Astrocyte (in vitro differentiated cells and primary cell): ENCODE measurements around the gene DMBX1. TPM values are rescaled to one million over a fixed set of nuclear protein-coding genes. Genes with fewer than 3 reads are reported as not detected.

Experiments used
- DNase-seq: peaks from one replicate; pipeline ENCODE4 v3.0.0-alpha.2; 2010; ENCODE audit warnings: low read depth
- FAIRE-seq: peaks from 2 replicates; lab custom pipeline; 2011; peaks lifted over from hg19 to GRCh38; lab: Jason Lieb, UNC
- H2AFZ ChIP-seq: 2 replicates; pipeline ENCODE4 v1.6.0; 2012; ENCODE audit warnings: low read depth, low read length, inconsistent platforms
- H3K27ac ChIP-seq: 2 replicates; pipeline ENCODE4 v1.5.1; 2011; ENCODE audit warnings: low read depth, low read length, inconsistent platforms
- H3K27me3 ChIP-seq: 2 replicates; pipeline ENCODE4 v1.6.0; 2011; ENCODE audit warnings: low read length, inconsistent platforms; ENCODE audit not compliant: insufficient read depth
- H3K36me3 ChIP-seq: 2 replicates; pipeline ENCODE4 v1.5.1; 2011; ENCODE audit warnings: low read length, inconsistent platforms; ENCODE audit not compliant: insufficient read depth
- H3K4me1 ChIP-seq: 2 replicates; pipeline ENCODE4 v1.5.1; 2011; ENCODE audit warnings: low read length, inconsistent platforms; ENCODE audit not compliant: insufficient read depth
- H3K4me2 ChIP-seq: 2 replicates; pipeline ENCODE4 v1.6.0; 2012; ENCODE audit warnings: low read length, inconsistent platforms
- H3K4me3 ChIP-seq: 2 replicates; pipeline ENCODE4 v1.5.1; 2011; ENCODE audit warnings: low read depth, mild to moderate bottlenecking, low read length, inconsistent platforms; ENCODE audit not compliant: insufficient read depth
- H3K79me2 ChIP-seq: 2 replicates; pipeline ENCODE4 v1.6.0; 2012; ENCODE audit warnings: mild to moderate bottlenecking, low read length, inconsistent platforms; ENCODE audit not compliant: insufficient read depth
- H3K9ac ChIP-seq: 2 replicates; pipeline ENCODE4 v1.6.0; 2012; ENCODE audit warnings: mild to moderate bottlenecking, low read length, inconsistent platforms
- H3K9me3 ChIP-seq: 2 replicates; pipeline ENCODE4 v1.5.1; 2012; ENCODE audit warnings: low read depth, mild to moderate bottlenecking, low read length, inconsistent platforms; ENCODE audit not compliant: insufficient read depth
- H4K20me1 ChIP-seq: 2 replicates; pipeline ENCODE4 v1.6.0; 2012; ENCODE audit warnings: low read length, inconsistent platforms; ENCODE audit not compliant: insufficient read depth
- H3K27ac Mint-ChIP-seq: one replicate; pipeline ENCODE4 v1.8.0; 2021; ENCODE audit warnings: mild to moderate bottlenecking, mixed read lengths; ENCODE audit not compliant: unreplicated experiment
- H3K27me3 Mint-ChIP-seq: one replicate; pipeline ENCODE4 v1.8.0; 2021; ENCODE audit warnings: low read depth, mixed read lengths; ENCODE audit not compliant: unreplicated experiment
- H3K36me3 Mint-ChIP-seq: one replicate; pipeline ENCODE4 v1.8.0; 2021; ENCODE audit warnings: low read depth, mixed read lengths; ENCODE audit not compliant: unreplicated experiment
- H3K4me1 Mint-ChIP-seq: one replicate; pipeline ENCODE4 v1.8.0; 2021; ENCODE audit warnings: low read depth, mixed read lengths; ENCODE audit not compliant: unreplicated experiment
- H3K4me3 Mint-ChIP-seq: one replicate; pipeline ENCODE4 v1.8.0; 2021; ENCODE audit warnings: mild to moderate bottlenecking, moderate library complexity, mixed read lengths; ENCODE audit not compliant: unreplicated experiment
- H3K9me3 Mint-ChIP-seq: one replicate; pipeline ENCODE4 v1.8.0; 2021; ENCODE audit warnings: mild to moderate bottlenecking, mixed read lengths; ENCODE audit not compliant: unreplicated experiment
- EZH2 ChIP-seq: IDR thresholded peaks from 2 replicates; pipeline ENCODE4 v1.6.1; 2012; ENCODE audit warnings: mild to moderate bottlenecking, low read length, inconsistent platforms; ENCODE audit not compliant: insufficient read depth
- total RNA-seq: library from RNA; stranded (reverse); gene quantifications from 2 replicates; pipeline ENCODE4 v1.2.1, GENCODE V29; 2021
- TF ChIP-seq, protein P1 (sequence below): IDR thresholded peaks from 2 replicates; pipeline ENCODE4 v1.5.1; 2011; ENCODE audit warnings: low read depth, mild to moderate bottlenecking, inconsistent platforms, low read length, moderate library complexity; ENCODE audit not compliant: insufficient read depth

Gene DMBX1
- total RNA-seq, 1 donor from 2014 or later, result 0.07 TPM

DNA sequence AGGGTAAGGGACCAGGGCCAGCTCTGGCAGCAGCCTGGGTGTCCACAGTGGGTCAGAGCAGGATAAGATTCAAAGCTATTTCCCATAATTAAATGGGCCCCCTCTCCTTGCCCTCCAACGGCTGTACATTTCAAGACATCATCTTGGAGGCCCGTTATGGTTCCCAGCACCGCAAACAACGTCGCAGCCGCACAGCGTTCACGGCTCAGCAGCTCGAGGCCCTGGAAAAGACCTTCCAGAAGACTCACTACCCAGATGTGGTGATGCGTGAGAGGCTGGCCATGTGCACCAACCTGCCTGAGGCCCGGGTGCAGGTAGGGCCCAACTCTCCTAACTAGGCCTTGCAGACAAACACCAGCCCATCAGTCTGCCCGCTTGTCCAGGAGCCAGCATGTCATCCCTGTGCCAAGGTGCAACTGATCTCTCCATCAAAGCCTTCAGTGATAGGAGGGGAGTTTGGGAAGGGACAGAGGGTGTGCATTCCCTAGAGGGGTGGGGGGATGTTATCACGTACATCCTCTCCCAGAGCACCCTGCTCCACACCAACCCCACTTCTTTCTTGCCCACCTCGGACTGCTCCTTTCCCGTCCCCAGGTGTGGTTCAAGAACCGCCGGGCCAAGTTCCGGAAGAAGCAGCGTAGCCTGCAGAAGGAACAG, 20.8 kb downstream of the DMBX1 start:
- H3K27me3 ChIP-seq, result peaks cover 16% of the 10 kb centered on the region
- no peaks in the 10 kb centered on the region for H3K9me3 Mint-ChIP-seq
- H3K36me3 Mint-ChIP-seq, result no peaks in the 10 kb centered on the region
- no peak overlapping the region for H3K9ac ChIP-seq
- no peaks in the 10 kb centered on the region for H4K20me1 ChIP-seq
- no peak overlapping the region for H3K4me3 ChIP-seq
- TF ChIP-seq, protein P1, sequence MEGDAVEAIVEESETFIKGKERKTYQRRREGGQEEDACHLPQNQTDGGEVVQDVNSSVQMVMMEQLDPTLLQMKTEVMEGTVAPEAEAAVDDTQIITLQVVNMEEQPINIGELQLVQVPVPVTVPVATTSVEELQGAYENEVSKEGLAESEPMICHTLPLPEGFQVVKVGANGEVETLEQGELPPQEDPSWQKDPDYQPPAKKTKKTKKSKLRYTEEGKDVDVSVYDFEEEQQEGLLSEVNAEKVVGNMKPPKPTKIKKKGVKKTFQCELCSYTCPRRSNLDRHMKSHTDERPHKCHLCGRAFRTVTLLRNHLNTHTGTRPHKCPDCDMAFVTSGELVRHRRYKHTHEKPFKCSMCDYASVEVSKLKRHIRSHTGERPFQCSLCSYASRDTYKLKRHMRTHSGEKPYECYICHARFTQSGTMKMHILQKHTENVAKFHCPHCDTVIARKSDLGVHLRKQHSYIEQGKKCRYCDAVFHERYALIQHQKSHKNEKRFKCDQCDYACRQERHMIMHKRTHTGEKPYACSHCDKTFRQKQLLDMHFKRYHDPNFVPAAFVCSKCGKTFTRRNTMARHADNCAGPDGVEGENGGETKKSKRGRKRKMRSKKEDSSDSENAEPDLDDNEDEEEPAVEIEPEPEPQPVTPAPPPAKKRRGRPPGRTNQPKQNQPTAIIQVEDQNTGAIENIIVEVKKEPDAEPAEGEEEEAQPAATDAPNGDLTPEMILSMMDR, result no peak
- TF ChIP-seq EZH2, result no peak
- no peaks in the 10 kb centered on the region for H3K79me2 ChIP-seq
- H3K9me3 ChIP-seq, result no peaks in the 10 kb centered on the region
- H3K4me3 Mint-ChIP-seq, result no peak overlapping the region
- H3K4me2 ChIP-seq, result no peak overlapping the region
- FAIRE-seq, result no peak
- H2AFZ ChIP-seq, result no peak overlapping the region
- H3K27ac ChIP-seq, result no peak overlapping the region
- no peaks in the 10 kb centered on the region for H3K4me1 ChIP-seq
- no peak for DNase-seq
- H3K4me1 Mint-ChIP-seq, result peaks cover 12% of the 10 kb centered on the region
- no peaks in the 10 kb centered on the region for H3K36me3 ChIP-seq
- H3K27me3 Mint-ChIP-seq, result peaks cover 22% of the 10 kb centered on the region
- H3K27ac Mint-ChIP-seq, result no peak overlapping the region

- peaks cover 25% of the 10 kb centered on the region for H3K27me3 Mint-ChIP-seq
- FAIRE-seq, result no peak
These were observed 21.3 kb downstream of the DMBX1 start for GRCh38 chr1:46510998-46511365.

More at GRCh38 chr1:46510998-46511365, 21.3 kb downstream of the DMBX1 start:
- H3K27ac Mint-ChIP-seq, result no peak overlapping the region
- H3K36me3 Mint-ChIP-seq, result no peaks in the 10 kb centered on the region
- Histone ChIP-seq H3K4me2 (no peak overlapping the region), H3K79me2 (no peaks in the 10 kb centered on the region), H3K27ac (no peak overlapping the region), H3K27me3 (peaks cover 16% of the 10 kb centered on the region), H3K4me1 (no peaks in the 10 kb centered on the region), H3K4me3 (no peak overlapping the region), H3K9me3 (no peaks in the 10 kb centered on the region), H3K36me3 (no peaks in the 10 kb centered on the region), H4K20me1 (no peaks in the 10 kb centered on the region), H2AFZ (no peak overlapping the region), H3K9ac (no peak overlapping the region)
- no peak for DNase-seq
- TF ChIP-seq, protein P1, result no peak
- TF ChIP-seq EZH2, result no peak
- H3K9me3 Mint-ChIP-seq, result no peaks in the 10 kb centered on the region
- H3K4me3 Mint-ChIP-seq, result no peak overlapping the region
- peaks cover 12% of the 10 kb centered on the region for H3K4me1 Mint-ChIP-seq
